A549 (cell line): ENCODE data around the gene SPIN1. TPM values are rescaled to one million over a fixed set of nuclear protein-coding genes. Genes with fewer than 3 reads are reported as not detected.

ENCODE experiments used
- ATAC-seq, 2 experiments: fragments of 200-7000 bp in 1 of 2; fragments of >200 bp in 1 of 2; cut with Nextera tagmentation in 1 of 2; cut with Tn5 transposase in 1 of 2; 3 replicates each; pipeline versions ENCODE4 v1.8.0 to v1.9.1; 2018 to 2020; ENCODE audit warnings: mild to moderate bottlenecking in 1 of 2, moderate library complexity in 1 of 2
- CTCF ChIA-PET: fragments of 300-600 bp; sonication (Branson Sonifier 250); formaldehyde crosslinking; extraction: SDS; loops from one replicate; lab custom pipeline; 2021; ENCODE audit warnings: antibody characterized with exemption, inconsistent platforms; lab: Yijun Ruan, JAX
- POLR2A ChIA-PET: fragments of 350-600 bp; formaldehyde crosslinking; extraction: SDS; loops from one replicate; lab custom pipeline; 2021; ENCODE audit warnings: antibody characterized with exemption, inconsistent platforms; lab: Yijun Ruan, JAX
- DNase-seq, 2 experiments: peaks; one replicate each; pipeline versions ENCODE4 v3.0.0 to v3.0.0-alpha.2; 2011 to 2016; ENCODE audit warnings: low read depth in 1 of 2, low spot score in 1 of 2
- FAIRE-seq: peaks from 2 replicates; lab custom pipeline; 2011; peaks lifted over from hg19 to GRCh38; lab: Jason Lieb, UNC
- H3K27ac ChIP-seq, 2 experiments: fragments of >200 bp; sonication (Bioruptor Twin); formaldehyde crosslinking; 3 replicates each; pipeline ENCODE4 v1.5.1; 2016 to 2017
- H3K4me1 ChIP-seq: fragments of >200 bp; sonication (Bioruptor Twin); formaldehyde crosslinking; 3 replicates; pipeline ENCODE4 v1.6.1; 2016
- H3K4me2 ChIP-seq: fragments of >200 bp; sonication (Bioruptor Twin); formaldehyde crosslinking; 3 replicates; pipeline ENCODE4 v1.6.1; 2016
- H3K4me3 ChIP-seq: fragments of >200 bp; sonication (Bioruptor Twin); formaldehyde crosslinking; 3 replicates; pipeline ENCODE4 v1.5.1; 2016
- H3K9me3 ChIP-seq: fragments of >200 bp; sonication (Bioruptor Twin); formaldehyde crosslinking; 3 replicates; pipeline ENCODE4 v1.6.1; 2016
- BHLHE40 ChIP-seq: IDR thresholded peaks from 2 replicates; pipeline ENCODE4 v1.6.1; 2012; ENCODE audit warnings: low read depth, low read length, inconsistent platforms
- CBX8 ChIP-seq: fragments of 200-600 bp; sonication (generic); IDR thresholded peaks from 2 replicates; pipeline ENCODE4 v1.6.1; 2016
- CEBPB ChIP-seq, 2 experiments: fragments of >200 bp in 1 of 2; sonication (Bioruptor Twin) in 1 of 2; formaldehyde crosslinking in 1 of 2; IDR thresholded peaks; 2 replicates each; pipeline ENCODE4 v1.6.1; 2012 to 2016
- EHF ChIP-seq: fragments of 250-450 bp; sonication (Bioruptor Pico); IDR thresholded peaks from 2 replicates; pipeline ENCODE4 v1.5.0; 2020; ENCODE audit warnings: mild to moderate bottlenecking
- EP300 ChIP-seq, 2 experiments: fragments of >200 bp; sonication (Bioruptor Twin); formaldehyde crosslinking; IDR thresholded peaks; 2 replicates in 1 of 2; 3 replicates in 1 of 2; pipeline ENCODE4 v1.6.1; 2016 to 2017
- FOSB ChIP-seq: fragments of 250-450 bp; sonication (Bioruptor Pico); IDR thresholded peaks from 2 replicates; pipeline ENCODE4 v1.5.0; 2020; ENCODE audit warnings: mild to moderate bottlenecking, moderate library complexity
- FOSL2 ChIP-seq, 2 experiments: fragments of 450-650 bp in 1 of 2; fragments of >200 bp in 1 of 2; sonication (Bioruptor Twin) in 1 of 2; formaldehyde crosslinking; IDR thresholded peaks; 2 replicates each; pipeline versions ENCODE4 v1.5.0 to v1.6.1; 2016 to 2020; ENCODE audit warnings: mild to moderate bottlenecking in 1 of 2, moderate library complexity in 1 of 2
- FOXS1 ChIP-seq: fragments of 250-450 bp; sonication (Bioruptor Pico); IDR thresholded peaks from 2 replicates; pipeline ENCODE4 v1.5.0; 2020; ENCODE audit warnings: mild to moderate bottlenecking, moderate library complexity
- HEYL ChIP-seq: fragments of 250-450 bp; sonication (Bioruptor Pico); IDR thresholded peaks from 2 replicates; pipeline ENCODE4 v1.8.0; 2021; ENCODE audit warnings: mild to moderate bottlenecking, moderate library complexity
- HOXB13 ChIP-seq: fragments of 250-450 bp; sonication (Bioruptor Pico); IDR thresholded peaks from 2 replicates; pipeline ENCODE4 v1.5.0; 2020; ENCODE audit warnings: low read depth, mild to moderate bottlenecking, moderate library complexity
- JUNB ChIP-seq: fragments of >200 bp; sonication (Bioruptor Twin); formaldehyde crosslinking; IDR thresholded peaks from 2 replicates; pipeline ENCODE4 v1.6.1; 2016
- KDM1A ChIP-seq: fragments of 200-600 bp; sonication (generic); IDR thresholded peaks from 2 replicates; pipeline ENCODE4 v1.6.1; 2016; ENCODE audit warnings: low read depth, mild to moderate bottlenecking
- KDM5A ChIP-seq: fragments of 200-600 bp; sonication (generic); IDR thresholded peaks from 2 replicates; pipeline ENCODE4 v1.6.1; 2016; ENCODE audit warnings: antibody characterized with exemption, mild to moderate bottlenecking
- MAFK ChIP-seq: fragments of 450-650 bp; IDR thresholded peaks from 2 replicates; pipeline ENCODE4 v1.6.1; 2014; ENCODE audit not compliant: partially characterized antibody
- MYC ChIP-seq: IDR thresholded peaks from 2 replicates; pipeline ENCODE4 v1.6.1; 2012; ENCODE audit warnings: mild to moderate bottlenecking, inconsistent platforms, low read length, improper control_type of control experiment, borderline replicate concordance
- PHF8 ChIP-seq: fragments of 200-600 bp; sonication (generic); IDR thresholded peaks from 2 replicates; pipeline ENCODE4 v1.6.1; 2016; ENCODE audit warnings: low read depth, mild to moderate bottlenecking, antibody characterized with exemption, moderate library complexity, borderline replicate concordance
- POLR2A ChIP-seq: IDR thresholded peaks from 2 replicates; pipeline ENCODE4 v1.6.1; 2012; ENCODE audit warnings: mild to moderate bottlenecking, low read length
- RFX5 ChIP-seq: fragments of 450-650 bp; IDR thresholded peaks from 2 replicates; pipeline ENCODE4 v1.7.1; 2014; ENCODE audit warnings: antibody characterized with exemption, mild to moderate bottlenecking, moderate library complexity
- RNF2 ChIP-seq: fragments of 200-600 bp; sonication (generic); IDR thresholded peaks from 2 replicates; pipeline ENCODE4 v1.6.1; 2016; ENCODE audit warnings: low read depth, mild to moderate bottlenecking, antibody characterized with exemption, moderate library complexity, borderline replicate concordance
- SMC3 ChIP-seq: fragments of >200 bp; sonication (Bioruptor Twin); formaldehyde crosslinking; IDR thresholded peaks from 3 replicates; pipeline ENCODE4 v1.6.1; 2018; ENCODE audit warnings: inconsistent platforms
- SREBF2 ChIP-seq: fragments of 450-650 bp; IDR thresholded peaks from 2 replicates; pipeline ENCODE4 v1.6.1; 2014; ENCODE audit warnings: mild to moderate bottlenecking, moderate library complexity
- USF2 ChIP-seq: fragments of 450-650 bp; IDR thresholded peaks from 2 replicates; pipeline ENCODE4 v1.6.1; 2014; ENCODE audit warnings: antibody characterized with exemption
- ZFP36 ChIP-seq: fragments of 450-650 bp; IDR thresholded peaks from 2 replicates; pipeline ENCODE4 v1.6.1; 2014; ENCODE audit warnings: borderline replicate concordance; ENCODE audit not compliant: partially characterized antibody
- WGBS: methylation state at CpG from one replicate; pipeline ENCODE4 v1.1.6; 2017; ENCODE audit errors: missing lambda C conversion rate; 5-methylcytosine and 5-hydroxymethylcytosine counted together
- polyA plus RNA-seq, 4 experiments: library from polyadenylated mRNA; depleted of rRNA in 3 of 4; stranded (reverse); fragments of >200 nt; fragmentation: RNase III in 1 of 4; extraction: RNeasy Plus Mini Kit Qiagen cat#74134 plus additional on column Dnase treatment in 1 of 4; gene quantifications; 2 replicates in 3 of 4; 3 replicates in 1 of 4; pipeline ENCODE4 v1.2.3, GENCODE V29; 2011 to 2017
- TF ChIP-seq, protein P1 (sequence below): fragments of 200-600 bp; sonication (generic); IDR thresholded peaks from 2 replicates; pipeline ENCODE4 v1.6.1; 2016; ENCODE audit warnings: antibody characterized with exemption, mild to moderate bottlenecking, moderate library complexity
- TF ChIP-seq, protein P2 (sequence below): IDR thresholded peaks from 2 replicates; pipeline ENCODE4 v1.6.1; 2012
- TF ChIP-seq, protein P3 (sequence below): IDR thresholded peaks from 2 replicates; pipeline ENCODE4 v1.6.1; 2012; ENCODE audit warnings: low read depth, borderline replicate concordance

The SPIN1 gene
- polyA plus RNA-seq, 2 of the 4 experiments (the other 2 are of a cell fraction): 47.8 to 83.9 TPM

DNA sequence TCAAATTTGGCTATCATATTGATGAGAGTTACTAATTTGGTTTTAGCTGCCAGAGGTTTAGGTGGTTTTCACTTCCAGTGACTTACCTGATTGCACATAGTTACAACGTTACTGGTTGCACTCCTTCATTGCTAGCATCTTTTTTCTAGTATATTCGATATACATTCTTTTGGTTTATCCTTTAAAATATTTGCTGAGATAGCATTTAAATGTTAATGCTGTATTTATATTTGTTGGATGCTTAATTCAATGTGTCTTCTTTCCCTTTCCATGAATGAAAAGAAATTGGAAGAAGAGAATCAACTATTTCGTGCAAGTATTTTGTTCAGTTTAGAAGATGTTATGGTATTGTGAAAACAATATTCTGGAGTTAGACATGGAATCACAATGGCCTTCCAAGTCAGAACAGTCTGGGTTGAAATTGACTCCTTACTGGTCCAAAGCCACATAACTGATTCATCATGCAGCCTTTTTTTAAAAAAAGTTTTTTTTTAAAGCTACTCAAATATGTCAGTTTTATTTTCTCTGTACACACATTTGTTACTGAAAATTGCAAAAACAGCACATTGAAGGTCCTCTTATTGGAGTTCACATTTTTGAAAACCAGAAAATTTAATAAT lies 2.2 kb downstream of the SPIN1 start:
- no peak for DNase-seq
- no peak for FAIRE-seq
- Histone ChIP-seq H3K9me3 (no peaks in the 10 kb centered on the region), H3K4me1 (peaks cover 24% of the 10 kb centered on the region)
- POLR2A ChIA-PET: no interaction called here
- TF ChIP-seq, protein P1, sequence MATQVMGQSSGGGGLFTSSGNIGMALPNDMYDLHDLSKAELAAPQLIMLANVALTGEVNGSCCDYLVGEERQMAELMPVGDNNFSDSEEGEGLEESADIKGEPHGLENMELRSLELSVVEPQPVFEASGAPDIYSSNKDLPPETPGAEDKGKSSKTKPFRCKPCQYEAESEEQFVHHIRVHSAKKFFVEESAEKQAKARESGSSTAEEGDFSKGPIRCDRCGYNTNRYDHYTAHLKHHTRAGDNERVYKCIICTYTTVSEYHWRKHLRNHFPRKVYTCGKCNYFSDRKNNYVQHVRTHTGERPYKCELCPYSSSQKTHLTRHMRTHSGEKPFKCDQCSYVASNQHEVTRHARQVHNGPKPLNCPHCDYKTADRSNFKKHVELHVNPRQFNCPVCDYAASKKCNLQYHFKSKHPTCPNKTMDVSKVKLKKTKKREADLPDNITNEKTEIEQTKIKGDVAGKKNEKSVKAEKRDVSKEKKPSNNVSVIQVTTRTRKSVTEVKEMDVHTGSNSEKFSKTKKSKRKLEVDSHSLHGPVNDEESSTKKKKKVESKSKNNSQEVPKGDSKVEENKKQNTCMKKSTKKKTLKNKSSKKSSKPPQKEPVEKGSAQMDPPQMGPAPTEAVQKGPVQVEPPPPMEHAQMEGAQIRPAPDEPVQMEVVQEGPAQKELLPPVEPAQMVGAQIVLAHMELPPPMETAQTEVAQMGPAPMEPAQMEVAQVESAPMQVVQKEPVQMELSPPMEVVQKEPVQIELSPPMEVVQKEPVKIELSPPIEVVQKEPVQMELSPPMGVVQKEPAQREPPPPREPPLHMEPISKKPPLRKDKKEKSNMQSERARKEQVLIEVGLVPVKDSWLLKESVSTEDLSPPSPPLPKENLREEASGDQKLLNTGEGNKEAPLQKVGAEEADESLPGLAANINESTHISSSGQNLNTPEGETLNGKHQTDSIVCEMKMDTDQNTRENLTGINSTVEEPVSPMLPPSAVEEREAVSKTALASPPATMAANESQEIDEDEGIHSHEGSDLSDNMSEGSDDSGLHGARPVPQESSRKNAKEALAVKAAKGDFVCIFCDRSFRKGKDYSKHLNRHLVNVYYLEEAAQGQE: no peak
- peak; percentile 94 for TF ChIP-seq MAFK
- no peak for TF ChIP-seq JUNB
- TF ChIP-seq, all 56 proteins: peak for 1
- Histone ChIP-seq H3K4me2 (peak overlapping the region; percentile 78), H3K27ac (peak overlapping the region in 1 of 2 experiments; percentile 99; a peak in 3 of 6 replicates), H3K4me3 (no peak overlapping the region; the same call in 2 of the 3 replicates)
- WGBS: 85% methylated on average over 3 of the region's 3 CpGs
- ATAC-seq: no peak
- CTCF ChIA-PET: interaction anchor here (0.9 to 1.5 kb wide), 4 partner anchors 9 to 611 kb away, joined by 3 to 4 read pairs (median 4); no protein-coding TSS in a partner anchor

DNA sequence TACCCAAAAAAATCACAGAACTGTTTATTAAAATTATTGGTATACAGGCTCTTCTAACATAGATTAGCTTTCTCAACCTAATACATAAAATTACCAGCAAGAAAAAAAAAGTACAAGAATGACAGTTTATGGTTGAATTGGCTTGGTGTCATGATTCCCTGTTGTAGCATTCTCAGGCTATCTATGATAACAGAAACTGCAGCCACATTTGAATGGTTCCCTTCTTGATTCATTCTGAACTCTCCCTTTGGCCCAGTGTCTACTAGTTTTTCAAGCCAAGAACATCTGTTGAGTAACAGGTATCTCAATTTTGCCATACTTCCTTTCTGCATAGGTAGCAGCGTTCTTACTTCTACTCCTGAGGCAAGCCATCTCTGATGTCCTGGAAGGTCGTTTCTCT lies 3.0 kb downstream of the SPIN1 start:
- no peak overlapping the region for H3K4me3 ChIP-seq
- TF ChIP-seq RNF2 (no peak), EHF (no peak), CEBPB (IDR thresholded peaks at IDR 0.05) (no peak), ZFP36 (no peak), HEYL (no peak), USF2 (no peak), KDM1A (no peak), RFX5 (no peak), FOSL2 (IDR thresholded peaks at IDR 0.05) (no peak), FOSL2 (CRISPR knock-in tag; IDR thresholded peaks at IDR 0.05) (no peak), EP300 (IDR thresholded peaks at IDR 0.05) (no peak)
- TF ChIP-seq, protein P2, sequence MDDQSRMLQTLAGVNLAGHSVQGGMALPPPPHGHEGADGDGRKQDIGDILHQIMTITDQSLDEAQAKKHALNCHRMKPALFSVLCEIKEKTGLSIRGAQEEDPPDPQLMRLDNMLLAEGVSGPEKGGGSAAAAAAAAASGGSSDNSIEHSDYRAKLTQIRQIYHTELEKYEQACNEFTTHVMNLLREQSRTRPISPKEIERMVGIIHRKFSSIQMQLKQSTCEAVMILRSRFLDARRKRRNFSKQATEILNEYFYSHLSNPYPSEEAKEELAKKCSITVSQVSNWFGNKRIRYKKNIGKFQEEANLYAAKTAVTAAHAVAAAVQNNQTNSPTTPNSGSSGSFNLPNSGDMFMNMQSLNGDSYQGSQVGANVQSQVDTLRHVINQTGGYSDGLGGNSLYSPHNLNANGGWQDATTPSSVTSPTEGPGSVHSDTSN: no peak
- no peak for DNase-seq
- FAIRE-seq: no peak
- WGBS: 84% methylated on average over 2 of the region's 2 CpGs
- no peak overlapping the region for H3K27ac ChIP-seq
- no peaks in the 10 kb centered on the region for H3K9me3 ChIP-seq
- ChIA-PET CTCF (interaction anchor here (0.6 to 1.3 kb wide), 4 partner anchors 9 to 610 kb away, joined by 3 to 4 read pairs (median 4); no protein-coding TSS in a partner anchor), POLR2A (no interaction called here)
- no peak overlapping the region for H3K4me2 ChIP-seq
- no peak for ATAC-seq
- peaks cover 24% of the 10 kb centered on the region for H3K4me1 ChIP-seq

DNA sequence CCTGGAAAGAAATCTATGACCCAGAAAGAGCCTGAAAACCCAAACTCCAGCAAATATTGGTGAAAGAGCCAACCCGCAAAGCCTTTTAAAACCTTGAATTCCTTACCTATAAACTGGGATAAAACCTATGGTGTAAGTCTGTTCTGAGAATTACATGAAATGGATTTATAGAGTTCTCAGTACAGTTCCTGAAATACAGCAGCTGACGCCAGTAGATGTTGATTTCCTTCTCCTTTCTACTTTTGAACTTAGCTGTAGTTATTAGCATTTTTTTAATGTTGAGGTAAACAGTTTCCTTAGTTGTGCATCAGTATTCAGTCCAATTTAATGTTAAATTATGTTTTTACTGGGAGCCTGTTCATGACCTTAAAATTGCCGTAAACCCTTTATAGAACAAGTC lies 3.7 kb downstream of the SPIN1 start:
- DNase-seq: no peak
- TF ChIP-seq MYC (no peak), FOSB (CRISPR knock-in tag) (no peak), CBX8 (no peak), PHF8 (no peak), HOXB13 (no peak), SMC3 (no peak), POLR2A (no peak), SREBF2 (no peak), FOSL2 (IDR thresholded peaks at IDR 0.05) (no peak), FOSL2 (CRISPR knock-in tag; IDR thresholded peaks at IDR 0.05) (no peak), BHLHE40 (no peak), KDM5A (no peak), EP300 (IDR thresholded peaks at IDR 0.05) (no peak), RFX5 (no peak), FOXS1 (no peak)
- TF ChIP-seq, protein P3, sequence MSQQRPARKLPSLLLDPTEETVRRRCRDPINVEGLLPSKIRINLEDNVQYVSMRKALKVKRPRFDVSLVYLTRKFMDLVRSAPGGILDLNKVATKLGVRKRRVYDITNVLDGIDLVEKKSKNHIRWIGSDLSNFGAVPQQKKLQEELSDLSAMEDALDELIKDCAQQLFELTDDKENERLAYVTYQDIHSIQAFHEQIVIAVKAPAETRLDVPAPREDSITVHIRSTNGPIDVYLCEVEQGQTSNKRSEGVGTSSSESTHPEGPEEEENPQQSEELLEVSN: no peak
- no peak for FAIRE-seq
- no peaks in the 10 kb centered on the region for H3K9me3 ChIP-seq
- CTCF ChIA-PET: interaction anchor here (1.3 to 2.9 kb wide), 2 partner anchors 18 to 609 kb away, joined by 4 to 8 read pairs; no protein-coding TSS in a partner anchor
- 92% methylated on average over 3 of the region's 3 CpGs for WGBS
- no peak overlapping the region for H3K4me2 ChIP-seq
- ATAC-seq: no peak
- POLR2A ChIA-PET: no interaction called here
- no peak overlapping the region for H3K27ac ChIP-seq
- H3K4me3 ChIP-seq: no peak overlapping the region
- peaks cover 27% of the 10 kb centered on the region for H3K4me1 ChIP-seq
